SK-N-SH treated with all-trans-retinoic acid at 6 μM for 48 hours (cell line): ENCODE data around the gene NCKAP5.

Experiments used
- BACH2 ChIP-seq: fragments of 250-450 bp; sonication (Bioruptor Pico); IDR thresholded peaks from 2 replicates; pipeline ENCODE4 v1.9.0; 2021; ENCODE audit warnings: mild to moderate bottlenecking, borderline replicate concordance
- TCF4 ChIP-seq: fragments of 250-450 bp; sonication (Bioruptor Pico); IDR thresholded peaks from 2 replicates; pipeline ENCODE4 v1.8.0; 2021; ENCODE audit warnings: mild to moderate bottlenecking, moderate library complexity, borderline replicate concordance
- ZFP3 ChIP-seq: fragments of 250-450 bp; sonication (Bioruptor Pico); IDR thresholded peaks from 2 replicates; pipeline ENCODE4 v1.5.0; 2020; ENCODE audit warnings: mild to moderate bottlenecking, moderate library complexity

- no peak for TF ChIP-seq TCF4 (CRISPR knock-in tag)
- no peak for TF ChIP-seq BACH2 (CRISPR knock-in tag)
- no peak for TF ChIP-seq ZFP3 (CRISPR knock-in tag)
These were observed 444.9 kb downstream of the NCKAP5 start for GRCh38 chr2:133123393-133123792.
